HepG2 (cell line): ENCODE data around the gene MTCL1. TPM values are rescaled to one million over a fixed set of nuclear protein-coding genes. Genes with fewer than 3 reads are reported as not detected.

ENCODE experiments used
- ATAC-seq: fragments of 200-7000 bp; cut with Tn5 transposase; 3 replicates; pipeline ENCODE4 v1.9.1; 2020; ENCODE audit warnings: mild to moderate bottlenecking, moderate library complexity
- BruUV-seq: library from RNA; stranded (reverse); fragments of 400-500 nt; replicated peaks from 2 replicates; lab custom pipeline; 2021; lab: Mats Ljungman, UMichigan
- CTCF ChIA-PET: fragments of 300-600 bp; formaldehyde crosslinking; extraction: SDS; loops from one replicate; lab custom pipeline; 2021; ENCODE audit warnings: low total read pairs, inconsistent platforms, low intra/inter-chr PET ratio; lab: Yijun Ruan, JAX
- POLR2A ChIA-PET: fragments of 350-600 bp; sonication (Branson Sonifier 250); formaldehyde crosslinking; loops from one replicate; lab custom pipeline; 2020; ENCODE audit warnings: antibody characterized with exemption, inconsistent platforms; lab: Yijun Ruan, JAX
- DNase-seq: peaks from one replicate; pipeline ENCODE4 v3.0.0-alpha.2; 2015; ENCODE audit warnings: low spot score
- FAIRE-seq: peaks from 3 replicates; lab custom pipeline; 2011; peaks lifted over from hg19 to GRCh38; lab: Jason Lieb, UNC
- H2AFZ ChIP-seq: one replicate; pipeline ENCODE4 v1.6.1; 2011; ENCODE audit warnings: low read length, inconsistent platforms
- H3K27ac ChIP-seq: fragments of 300-600 bp; 3 replicates; pipeline ENCODE4 v1.8.0; 2011; ENCODE audit warnings: mixed run types, mild to moderate bottlenecking, mixed read lengths, low read length, inconsistent platforms; ENCODE audit not compliant: insufficient read depth; ENCODE audit errors: extremely low read length
- H3K27me3 ChIP-seq, 2 experiments: fragments of 200-600 bp in 1 of 2; 2 replicates in 1 of 2; 3 replicates in 1 of 2; pipeline versions ENCODE4 v1.6.0 to v1.8.0; 2011; ENCODE audit warnings: low read length in 2 of 2, mild to moderate bottlenecking in 2 of 2, moderate library complexity in 2 of 2, inconsistent platforms in 1 of 2; ENCODE audit not compliant: insufficient read depth in 2 of 2, control insufficient read depth in 1 of 2
- H3K36me3 ChIP-seq, 2 experiments: fragments of 200-600 bp in 1 of 2; replicated peaks in 1 of 2; 2 replicates in 1 of 2; 3 replicates in 1 of 2; pipeline versions ENCODE4 v1.5.1 to v1.8.0; 2011; ENCODE audit warnings: low read length in 2 of 2, inconsistent platforms in 1 of 2; ENCODE audit not compliant: insufficient read depth in 2 of 2, control insufficient read depth in 1 of 2
- H3K4me1 ChIP-seq: 2 replicates; pipeline ENCODE4 v1.5.1; 2012; ENCODE audit warnings: low read length, inconsistent platforms; ENCODE audit not compliant: insufficient read depth
- H3K4me2 ChIP-seq: 2 replicates; pipeline ENCODE4 v1.6.0; 2011; ENCODE audit warnings: low read depth, low read length, inconsistent platforms
- H3K4me3 ChIP-seq, 3 experiments: fragments of 200-600 bp in 1 of 3; sonication (generic), shearing (Covaris generic) in 1 of 3; replicated peaks in 1 of 3; 2 replicates each; pipeline ENCODE4 v1.5.1; 2011 to 2016; ENCODE audit warnings: low read length in 3 of 3, inconsistent platforms in 2 of 3, low read depth in 2 of 3, mild to moderate bottlenecking in 2 of 3, control low read depth in 1 of 3, mixed read lengths in 1 of 3; ENCODE audit not compliant: insufficient read depth in 1 of 3
- H3K79me2 ChIP-seq: one replicate; pipeline ENCODE4 v1.6.1; 2011; ENCODE audit warnings: low read length, inconsistent platforms; ENCODE audit not compliant: insufficient read depth
- H3K9ac ChIP-seq: 2 replicates; pipeline ENCODE4 v1.6.0; 2011; ENCODE audit warnings: mild to moderate bottlenecking, low read depth, low read length, inconsistent platforms; ENCODE audit not compliant: insufficient read depth
- H3K9me3 ChIP-seq: 2 replicates; pipeline ENCODE4 v1.5.1; 2012; ENCODE audit warnings: mild to moderate bottlenecking, low read length
- H4K20me1 ChIP-seq: 2 replicates; pipeline ENCODE4 v1.6.0; 2011; ENCODE audit warnings: inconsistent platforms, mild to moderate bottlenecking, low read length, moderate library complexity; ENCODE audit not compliant: insufficient read depth
- DMAP1 ChIP-seq: IDR thresholded peaks from 2 replicates; pipeline ENCODE4 v1.6.1; 2016
- LCORL ChIP-seq, 2 experiments: fragments of 450-650 bp in 1 of 2; sonication (generic) in 1 of 2; formaldehyde crosslinking in 1 of 2; IDR thresholded peaks; 2 replicates each; pipeline versions ENCODE4 v1.5.0 to v1.6.1; 2017 to 2020; ENCODE audit warnings: antibody characterized with exemption in 1 of 2, missing genetic modification reagents in 1 of 2
- NFKBIZ ChIP-seq: IDR thresholded peaks from 2 replicates; pipeline ENCODE4 v1.6.1; 2018; ENCODE audit warnings: missing genetic modification reagents, missing compliant biosample characterization
- SSRP1 ChIP-seq: IDR thresholded peaks from 2 replicates; pipeline ENCODE4 v1.6.1; 2016; ENCODE audit warnings: control low read depth
- ZKSCAN5 ChIP-seq: sonication (generic); formaldehyde crosslinking; IDR thresholded peaks from 2 replicates; pipeline ENCODE4 v1.5.1; 2020; ENCODE audit warnings: mild to moderate bottlenecking, missing genetic modification reagents
- ZNF326 ChIP-seq: sonication (generic); formaldehyde crosslinking; IDR thresholded peaks from 2 replicates; pipeline ENCODE4 v1.4.0; 2020; ENCODE audit warnings: missing genetic modification reagents, borderline replicate concordance
- ZNF33B ChIP-seq: sonication (generic); formaldehyde crosslinking; IDR thresholded peaks from 2 replicates; pipeline ENCODE4 v1.5.1; 2020; ENCODE audit warnings: mild to moderate bottlenecking, missing genetic modification reagents
- ZNF382 ChIP-seq: sonication (generic); formaldehyde crosslinking; IDR thresholded peaks from 2 replicates; pipeline ENCODE4 v1.5.0; 2020; ENCODE audit warnings: missing genetic modification reagents, mild to moderate bottlenecking, borderline replicate concordance
- ZNF605 ChIP-seq: sonication (generic); formaldehyde crosslinking; IDR thresholded peaks from 2 replicates; pipeline ENCODE4 v1.8.0; 2022; ENCODE audit warnings: mild to moderate bottlenecking, missing genetic modification reagents
- WGBS: methylation state at CpG from one replicate; pipeline ENCODE4 v1.1.6; 2017; ENCODE audit warnings: low lambda C conversion rate; 5-methylcytosine and 5-hydroxymethylcytosine counted together
- in situ Hi-C: cut with HindIII; loops from 2 replicates; pipeline ENCODE4 v1.10.0; 2017; ENCODE audit warnings: low pct_unique_long_range_greater_than_20kb; ENCODE audit not compliant: extremely low pct_ligation_motif_present
- intact Hi-C: fragments of 100-400 bp; cut with micrococcal nuclease; formaldehyde crosslinking; loops from one replicate; pipeline ENCODE4 v1.10.0; 2022; ENCODE audit not compliant: unreplicated experiment
- polyA plus RNA-seq, 8 experiments: library from polyadenylated mRNA; depleted of rRNA in 3 of 8; stranded (reverse) in 7 of 8; unstranded in 1 of 8; fragments of >200 nt; fragmentation: Illumina TruSeq in 4 of 8; extraction: Trizol in 4 of 8; gene quantifications; 2 replicates each; pipeline versions ENCODE4 v1.2.1 to v1.2.3, GENCODE V29; 2011 to 2016; ENCODE audit warnings: low read depth in 4 of 8, missing spikeins in 1 of 8, mixed read lengths in 1 of 8; ENCODE audit not compliant: insufficient read depth in 1 of 8
- total RNA-seq, 5 experiments: library from RNA; depleted of rRNA; stranded (reverse); fragments of >200 nt; fragmentation: Illumina TruSeq; extraction: Trizol; gene quantifications; 2 replicates each; pipeline ENCODE4 v1.2.3, GENCODE V29; 2016; ENCODE audit warnings: low read depth in 1 of 5
- TF ChIP-seq, protein P1 (sequence below): IDR thresholded peaks from 2 replicates; pipeline ENCODE4 v1.6.1; 2016; ENCODE audit warnings: missing compliant biosample characterization, missing genetic modification reagents, borderline replicate concordance

Gene MTCL1
- total and polyA plus RNA-seq, 2 of the 13 experiments (the other 11 are each of a cell fraction or from before 2014, with no cell fraction given): 3.1 to 3.2 TPM

DNA sequence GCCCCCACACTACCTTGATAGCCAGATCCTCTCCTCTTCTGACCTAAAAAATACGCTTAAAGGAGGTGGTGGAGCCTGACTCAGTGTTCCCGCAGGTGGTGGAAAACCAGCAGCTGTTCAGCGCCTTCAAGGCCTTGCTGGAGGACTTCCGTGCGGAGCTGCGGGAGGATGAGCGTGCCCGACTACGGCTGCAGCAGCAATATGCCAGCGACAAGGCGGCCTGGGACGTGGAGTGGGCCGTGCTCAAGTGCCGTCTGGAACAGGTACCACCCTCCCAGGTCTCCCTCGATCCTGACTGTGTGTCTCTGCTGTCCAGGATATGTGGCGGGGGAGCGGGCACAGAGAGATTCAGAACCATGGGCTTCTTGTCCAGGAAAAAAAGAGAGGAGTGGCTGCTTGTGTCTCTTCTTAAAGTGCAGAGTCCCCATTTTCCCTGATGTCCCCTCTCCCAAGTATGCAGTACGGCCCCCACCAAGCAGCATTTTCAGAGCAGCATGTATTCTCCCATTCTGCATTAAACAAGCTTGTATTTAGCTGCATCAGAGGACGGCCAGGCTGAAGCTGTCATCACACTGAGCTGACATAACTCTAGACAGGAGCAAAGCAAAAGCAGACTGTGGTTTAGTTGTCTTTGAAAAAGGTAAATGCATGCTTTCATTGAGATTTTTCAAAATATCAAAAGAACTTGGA is 101.6 kb downstream of the MTCL1 start:
- Histone ChIP-seq H3K4me2 (no peak overlapping the region), H3K9me3 (no peaks in the 10 kb centered on the region), H3K36me3 (no peaks in the 10 kb centered on the region), H3K4me1 (no peaks in the 10 kb centered on the region), H3K79me2 (no peaks in the 10 kb centered on the region), H2AFZ (no peak overlapping the region), H4K20me1 (no peaks in the 10 kb centered on the region), H3K27ac (no peak overlapping the region), H3K4me3 (no peak overlapping the region), H3K9ac (no peak overlapping the region), H3K27me3 (no peaks in the 10 kb centered on the region)
- in situ Hi-C loops (no loop called here), intact Hi-C loops (no loop called here)
- FAIRE-seq (no peak), ATAC-seq (no peak), DNase-seq (no peak)
- TF ChIP-seq DMAP1 (CRISPR knock-in tag) (no peak), LCORL (IDR thresholded peaks at IDR 0.05) (no peak), LCORL (CRISPR knock-in tag; IDR thresholded peaks at IDR 0.05) (no peak), ZKSCAN5 (no peak), NFKBIZ (no peak), ZNF382 (CRISPR knock-in tag) (no peak), SSRP1 (CRISPR knock-in tag) (no peak), ZNF326 (CRISPR knock-in tag) (no peak), ZNF33B (CRISPR knock-in tag) (no peak), ZNF605 (CRISPR knock-in tag) (no peak)
- TF ChIP-seq, protein P1, sequence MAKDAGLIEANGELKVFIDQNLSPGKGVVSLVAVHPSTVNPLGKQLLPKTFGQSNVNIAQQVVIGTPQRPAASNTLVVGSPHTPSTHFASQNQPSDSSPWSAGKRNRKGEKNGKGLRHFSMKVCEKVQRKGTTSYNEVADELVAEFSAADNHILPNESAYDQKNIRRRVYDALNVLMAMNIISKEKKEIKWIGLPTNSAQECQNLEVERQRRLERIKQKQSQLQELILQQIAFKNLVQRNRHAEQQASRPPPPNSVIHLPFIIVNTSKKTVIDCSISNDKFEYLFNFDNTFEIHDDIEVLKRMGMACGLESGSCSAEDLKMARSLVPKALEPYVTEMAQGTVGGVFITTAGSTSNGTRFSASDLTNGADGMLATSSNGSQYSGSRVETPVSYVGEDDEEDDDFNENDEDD: no peak
- BruUV-seq: no TSS peak
- POLR2A ChIA-PET: no interaction called here
- WGBS: 94% methylated on average over 19 of the region's 19 CpGs
- CTCF ChIA-PET: no interaction called here
